NCI-H2029 treated with DMSO at 0.1 percent for 48 hours (cell line): ENCODE data around the gene APRT.
"Not testable (repeated sequence)": the region's sequence is repeated elsewhere in the genome, so short reads cannot be mapped to it uniquely, and the experiment has no call there.

Source experiments
- DNase-seq: peaks from one replicate; lab custom pipeline; 2025; lab: John Stamatoyannopoulos, UW

The APRT gene

DNA sequence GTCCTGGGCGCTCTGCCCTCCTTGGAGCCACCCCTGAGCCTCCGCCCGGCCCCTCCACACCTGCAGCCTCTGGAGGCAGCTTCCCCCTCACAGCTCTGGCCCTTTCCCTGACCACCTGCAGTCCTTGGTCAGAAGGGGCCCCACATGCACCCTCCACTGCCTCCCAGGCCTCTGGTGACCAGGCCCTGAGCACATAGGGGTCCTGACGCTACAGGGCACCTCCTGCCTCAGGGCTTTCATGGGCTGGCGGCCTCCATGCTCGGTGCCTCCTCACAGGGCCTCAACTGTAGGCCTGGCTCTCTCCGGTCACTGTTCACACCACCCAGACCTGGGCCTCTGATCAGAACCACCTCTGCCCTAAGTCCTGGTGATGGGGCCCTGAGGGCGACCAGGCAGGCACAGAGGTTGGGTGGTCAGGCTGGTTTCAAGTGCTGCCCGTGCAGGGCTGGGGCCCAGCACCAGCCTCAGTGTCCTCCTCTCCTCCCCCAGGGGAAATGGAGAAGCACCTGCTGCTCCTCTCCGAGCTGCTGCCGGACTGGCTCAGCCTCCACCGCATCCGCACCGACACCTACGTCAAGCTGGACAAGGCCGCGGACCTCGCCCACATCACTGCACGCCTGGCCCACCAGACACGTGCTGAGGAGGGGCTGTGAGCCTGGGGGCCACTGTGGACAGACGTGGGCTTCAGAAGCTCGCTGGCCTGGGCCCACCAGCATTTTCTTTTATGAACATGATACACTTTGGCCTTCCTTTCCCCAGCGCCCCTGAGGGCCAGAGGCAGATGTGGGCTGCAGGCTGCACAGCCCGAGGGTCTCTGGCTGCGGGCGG lies 3.9 kb downstream of the APRT start:
- no peak for DNase-seq

DNA sequence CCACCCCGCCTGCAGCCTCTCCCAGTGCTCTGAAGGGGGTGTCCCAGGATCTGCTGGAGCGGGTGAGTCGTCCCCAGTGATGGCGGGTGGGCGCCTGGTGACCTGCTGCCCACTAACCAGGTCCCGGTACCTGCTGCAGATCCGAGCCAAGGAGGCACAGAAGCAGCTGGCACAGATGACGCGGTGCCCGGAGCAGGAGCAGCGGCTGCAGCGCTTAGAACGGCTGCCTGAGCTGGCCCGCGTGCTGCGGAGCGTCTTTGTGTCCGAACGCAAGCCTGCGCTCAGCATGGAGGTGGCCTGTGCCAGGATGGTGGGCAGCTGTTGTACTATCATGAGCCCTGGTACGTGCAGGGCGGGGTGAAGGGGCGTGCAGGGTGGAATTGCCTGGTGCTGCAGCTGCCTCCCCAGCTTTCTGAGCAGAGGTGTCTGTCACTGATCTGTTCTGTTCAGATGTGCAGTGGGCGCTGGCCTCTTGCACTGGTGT lies 4.5 kb downstream of the APRT start:
- no peak for DNase-seq

DNA sequence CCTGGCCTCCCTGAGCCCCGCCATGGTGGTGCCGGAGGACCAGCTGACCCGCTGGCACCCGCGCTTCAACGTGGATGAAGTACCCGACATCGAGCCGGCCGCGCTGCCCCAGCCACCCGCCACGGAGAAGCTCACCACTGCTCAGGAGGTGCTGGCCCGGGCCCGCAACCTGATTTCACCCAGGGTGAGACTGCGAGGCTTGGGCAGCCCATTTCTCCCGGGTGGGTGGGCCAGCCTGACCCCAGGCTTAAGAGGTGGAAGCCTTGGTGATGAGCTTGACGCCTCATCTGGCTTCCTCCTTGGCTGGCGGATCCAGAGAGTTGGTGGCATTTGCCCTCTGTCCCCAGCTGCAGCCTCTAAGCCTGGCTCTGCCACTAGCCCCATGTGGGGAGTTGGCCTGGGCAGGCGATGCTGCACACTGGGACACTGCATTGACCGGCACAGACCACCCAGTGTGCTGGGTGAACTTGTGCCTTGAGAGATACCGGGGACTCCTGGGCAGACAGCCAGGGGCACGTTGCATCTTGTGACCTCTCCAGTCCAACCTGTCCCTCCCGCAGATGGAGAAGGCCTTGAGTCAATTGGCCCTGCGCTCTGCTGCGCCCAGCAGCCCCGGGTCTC lies 5.1 kb downstream of the APRT start:
- DNase-seq, result no peak

DNA sequence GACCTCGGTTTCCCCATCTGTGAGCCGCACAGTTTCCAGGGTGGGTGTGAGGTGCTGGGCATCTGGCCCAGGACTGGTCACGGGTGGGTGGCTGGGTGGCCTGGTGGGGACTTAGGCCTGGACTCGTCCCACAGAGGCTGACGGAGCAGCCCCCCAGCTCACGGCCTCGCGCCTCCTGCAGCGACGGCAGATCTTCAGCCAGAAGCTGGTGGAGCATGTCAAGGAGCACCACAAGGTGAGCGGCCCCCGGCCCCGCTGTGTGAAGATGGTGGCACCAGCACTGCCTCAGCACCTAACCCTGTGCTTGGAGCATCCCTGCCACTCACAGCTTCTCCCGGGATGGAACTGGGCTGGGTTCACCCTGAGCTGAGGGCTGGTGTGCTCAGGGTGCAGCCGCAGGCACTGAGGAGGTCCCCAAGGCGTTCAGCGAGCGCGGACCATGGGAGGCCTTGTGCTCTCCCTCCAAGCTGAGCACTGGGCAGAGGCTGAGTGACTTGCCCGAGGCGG lies 5.8 kb downstream of the APRT start:
- no peak for DNase-seq

DNA sequence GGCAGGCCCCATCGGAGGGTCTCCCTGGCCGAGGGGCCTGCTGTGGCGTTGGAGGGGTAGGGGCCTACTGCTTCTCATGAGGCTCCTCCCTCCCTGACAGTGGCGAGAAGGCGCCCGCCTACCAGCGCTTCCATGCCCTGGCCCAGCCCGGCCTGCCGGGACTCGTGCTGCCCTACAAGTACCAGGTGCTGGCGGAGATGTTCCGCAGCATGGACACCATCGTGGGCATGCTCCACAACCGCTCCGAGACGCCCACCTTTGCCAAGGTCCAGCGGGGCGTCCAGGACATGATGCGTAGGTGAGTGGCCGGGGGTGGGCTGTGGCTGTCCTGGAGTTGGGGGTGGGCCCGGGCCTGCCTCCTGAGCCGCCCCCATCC lies 6.4 kb downstream of the APRT start:
- DNase-seq, result no peak

DNA sequence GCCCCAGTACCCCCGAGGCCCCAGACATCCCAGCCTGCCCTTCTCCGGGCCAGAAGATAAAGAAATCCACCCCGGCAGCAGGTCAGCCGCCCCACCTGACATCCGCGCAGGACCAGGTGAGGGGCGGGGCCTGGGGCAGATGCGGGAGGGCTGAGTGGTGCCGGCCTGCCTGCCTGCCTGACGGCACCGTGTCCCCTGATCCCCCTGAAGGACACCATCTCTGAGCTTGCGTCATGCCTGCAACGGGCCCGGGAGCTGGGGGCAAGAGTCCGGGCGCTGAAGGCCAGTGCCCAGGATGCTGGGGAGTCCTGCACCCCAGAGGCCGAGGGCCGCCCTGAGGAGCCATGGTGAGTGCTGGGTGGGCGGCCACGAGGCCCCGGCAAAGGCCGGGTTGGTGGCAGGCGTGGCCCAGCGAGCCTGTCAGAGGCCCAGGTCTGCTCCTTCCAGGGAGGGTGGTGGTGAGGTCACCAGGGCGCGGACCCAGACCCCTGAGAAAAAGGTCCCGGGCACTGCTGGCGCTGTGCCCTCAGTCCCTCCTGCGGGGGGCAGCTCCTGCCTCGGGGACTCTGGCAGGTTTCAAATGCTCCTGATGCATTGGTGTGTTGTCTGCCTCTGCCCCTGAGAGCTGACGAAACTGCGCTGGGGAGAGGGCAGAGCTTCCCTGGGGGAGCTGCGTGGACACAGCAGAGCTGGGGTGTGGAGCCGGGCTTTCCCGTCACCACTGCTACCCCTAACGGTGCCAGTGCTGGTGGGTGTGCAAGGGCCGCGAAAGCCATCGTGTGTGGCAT lies 7.0 kb downstream of the APRT start:
- DNase-seq, result no peak

DNA sequence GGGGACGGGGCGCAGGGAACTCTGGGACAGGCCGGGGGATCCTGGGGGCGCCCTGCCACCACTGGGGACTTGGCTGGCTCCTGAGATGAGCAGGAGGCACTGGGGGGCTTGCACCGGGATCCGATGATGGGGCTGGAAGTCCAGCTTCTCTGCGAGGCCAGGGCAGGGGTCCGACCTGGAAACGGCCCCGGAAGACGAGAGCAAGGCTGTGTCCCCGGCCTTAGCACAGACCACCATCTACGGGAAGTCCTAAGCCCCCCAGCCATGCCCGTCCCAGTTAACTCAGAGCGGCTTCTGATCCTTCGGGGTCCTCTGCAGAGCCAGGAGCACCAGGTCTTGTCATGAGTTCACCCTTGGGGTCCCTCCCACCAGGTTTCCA lies 7.6 kb downstream of the APRT start:
- no peak for DNase-seq

DNA sequence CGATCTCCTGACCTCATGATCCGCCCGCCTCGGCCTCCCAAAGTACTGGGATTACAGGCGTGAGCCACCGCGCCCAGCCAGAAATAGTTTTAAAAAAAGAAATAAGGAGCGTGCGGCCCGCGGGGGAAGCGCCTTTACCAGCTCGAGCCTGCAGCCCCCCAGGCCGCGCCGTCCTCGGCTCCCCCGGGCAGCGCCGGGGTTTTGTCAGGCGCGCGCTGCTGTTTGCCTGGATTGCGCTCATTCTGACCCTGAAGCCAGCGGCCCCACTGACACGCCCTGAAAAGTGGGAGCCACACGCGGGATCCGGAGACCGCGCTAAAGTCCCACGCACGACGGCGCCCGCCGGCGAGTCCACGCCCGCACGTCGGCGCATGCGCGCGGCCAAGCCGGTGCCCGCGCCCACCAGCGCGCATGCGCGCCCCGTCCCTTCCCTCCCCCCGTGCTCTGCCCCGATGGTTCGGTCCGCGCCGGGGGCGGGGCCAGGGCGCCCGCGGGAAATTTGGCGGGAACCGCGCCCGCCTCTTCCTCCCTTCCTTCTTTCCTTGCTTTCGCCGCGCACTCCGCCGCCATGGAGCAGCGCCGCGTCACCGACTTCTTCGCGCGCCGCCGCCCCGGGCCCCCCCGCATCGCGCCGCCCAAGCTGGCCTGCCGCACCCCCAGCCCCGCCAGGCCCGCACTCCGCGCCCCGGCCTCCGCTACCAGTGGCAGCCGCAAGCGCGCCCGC lies 8.3 kb downstream of the APRT start, which contains the start of gene CDT1:
Gene CDT1 (plus strand): TSS at position 526 of the 724 bp plus-strand sequence. CDS start 43 bp downstream, at position 569.
- DNase-seq, result no peak

DNA sequence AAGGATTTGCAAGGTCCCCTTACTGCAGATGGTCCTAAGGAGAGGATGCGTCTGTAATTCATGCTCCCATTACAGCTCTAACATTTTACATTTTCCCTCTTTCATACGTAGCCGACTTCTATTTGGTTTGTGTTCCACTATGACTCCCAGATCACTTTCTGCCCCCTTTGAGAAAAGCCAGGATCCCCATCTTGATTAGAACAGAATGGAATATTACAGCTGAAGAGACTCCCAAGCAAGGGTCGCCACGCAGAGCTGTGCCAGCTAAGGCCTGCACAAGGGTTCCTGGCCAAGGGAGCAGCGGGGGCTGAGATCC lies 11.5 kb downstream of the APRT start:
- no peak for DNase-seq

DNA sequence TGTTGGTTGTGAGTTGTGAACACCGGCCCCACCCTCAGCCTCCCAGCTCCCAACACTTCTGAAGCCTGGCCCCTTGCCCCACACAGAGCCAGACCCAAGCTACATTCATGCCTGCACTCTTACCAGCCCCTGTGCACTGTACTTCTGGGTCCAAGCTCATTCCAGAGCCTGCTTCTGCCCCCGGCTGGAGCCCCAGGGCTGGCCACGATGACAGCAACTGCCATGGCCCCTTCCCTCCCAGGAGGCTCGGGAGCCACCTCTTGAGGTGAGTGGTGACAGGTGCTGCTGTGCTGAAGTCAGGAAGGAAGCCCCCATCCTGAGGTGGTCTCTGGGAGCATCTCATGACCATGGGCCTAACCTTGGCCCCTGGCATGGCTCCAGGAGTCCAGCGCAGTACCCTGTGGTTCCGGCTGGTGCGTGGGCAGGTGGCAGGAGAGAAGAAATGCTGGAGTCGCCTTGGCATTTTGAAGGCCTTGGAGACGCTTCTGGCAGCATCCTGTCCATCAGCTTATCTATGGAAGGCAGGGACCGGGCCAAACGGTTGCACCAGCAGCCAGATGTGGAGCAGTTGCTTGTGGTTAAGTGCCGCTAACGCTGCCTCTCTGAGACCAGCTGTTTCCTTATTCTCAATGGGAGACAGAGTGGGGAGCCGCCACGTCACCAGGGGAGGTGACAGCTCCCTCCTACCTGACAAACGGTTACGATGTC lies 12.0 kb downstream of the APRT start:
- DNase-seq, result no peak

DNA sequence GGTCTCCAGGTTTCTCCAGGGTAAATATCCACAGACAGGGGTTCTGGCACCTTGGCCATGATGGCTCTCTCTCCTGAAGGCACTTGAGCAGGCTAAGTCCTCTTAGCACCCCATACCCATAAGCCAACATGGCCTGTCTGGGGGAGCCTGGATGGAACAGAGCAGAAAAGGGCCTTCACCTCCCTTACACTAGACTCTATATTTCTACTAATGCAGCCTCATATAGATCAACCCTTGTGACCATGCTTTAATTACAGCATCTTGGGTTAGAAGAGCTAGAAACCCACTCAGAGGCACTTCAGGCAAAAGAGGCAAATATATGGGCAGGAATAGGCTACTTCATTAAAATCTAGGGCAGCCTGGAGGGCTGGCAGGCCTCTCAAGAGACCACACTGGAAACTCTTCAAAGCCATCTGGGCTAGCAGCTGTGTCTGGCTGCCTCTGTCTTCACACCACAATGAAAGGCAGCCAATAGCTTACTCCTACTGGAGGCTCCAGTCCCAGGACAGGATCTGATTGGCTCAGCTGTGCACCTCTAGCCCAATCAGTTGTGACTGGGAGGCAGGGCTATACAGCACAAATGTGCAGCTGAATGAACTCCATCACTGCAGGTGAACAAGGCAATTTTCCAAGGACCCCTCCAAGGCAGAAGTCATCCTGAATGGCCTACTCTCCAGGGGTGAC lies 12.8 kb downstream of the APRT start:
- DNase-seq, result no peak

DNA sequence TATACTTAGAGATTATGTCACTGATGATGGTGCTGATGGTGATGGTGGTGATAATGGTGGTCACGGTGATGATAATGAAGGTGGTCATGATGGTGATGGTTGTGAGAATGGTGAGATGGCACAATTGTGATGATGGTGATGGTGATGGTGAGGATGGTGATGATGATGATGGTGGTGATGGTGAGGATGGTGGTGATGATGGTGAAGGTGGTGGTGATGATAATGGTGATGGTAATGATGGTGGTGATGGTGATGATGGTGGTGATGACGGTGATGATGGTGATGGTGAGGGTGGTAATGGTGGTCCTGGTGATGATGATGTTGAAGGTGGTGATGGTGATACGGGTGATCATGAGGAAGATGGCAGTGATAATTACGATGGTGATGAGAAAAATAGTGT lies 13.7 kb downstream of the APRT start:
- no peak for DNase-seq

DNA sequence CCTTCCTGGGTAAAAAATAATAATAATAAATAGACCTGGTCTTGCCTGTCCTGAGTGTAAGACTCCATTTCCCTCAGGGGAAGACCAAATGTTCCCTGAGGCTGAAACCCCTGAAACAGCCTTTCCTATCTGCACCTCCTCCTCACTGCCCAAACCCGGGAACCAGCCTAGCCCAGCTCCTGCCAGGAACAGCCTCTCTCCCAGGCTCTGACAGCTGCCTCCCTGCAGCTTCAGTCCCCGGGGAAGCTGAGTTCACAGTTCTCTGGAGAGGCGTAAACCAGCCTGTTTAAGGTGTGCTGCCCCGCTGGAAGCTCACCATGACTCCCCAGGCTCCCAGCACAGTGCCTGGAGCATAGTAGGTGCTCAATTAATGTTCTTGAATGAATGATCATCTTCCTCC lies 15.4 kb downstream of the APRT start:
- DNase-seq, result no peak

DNA sequence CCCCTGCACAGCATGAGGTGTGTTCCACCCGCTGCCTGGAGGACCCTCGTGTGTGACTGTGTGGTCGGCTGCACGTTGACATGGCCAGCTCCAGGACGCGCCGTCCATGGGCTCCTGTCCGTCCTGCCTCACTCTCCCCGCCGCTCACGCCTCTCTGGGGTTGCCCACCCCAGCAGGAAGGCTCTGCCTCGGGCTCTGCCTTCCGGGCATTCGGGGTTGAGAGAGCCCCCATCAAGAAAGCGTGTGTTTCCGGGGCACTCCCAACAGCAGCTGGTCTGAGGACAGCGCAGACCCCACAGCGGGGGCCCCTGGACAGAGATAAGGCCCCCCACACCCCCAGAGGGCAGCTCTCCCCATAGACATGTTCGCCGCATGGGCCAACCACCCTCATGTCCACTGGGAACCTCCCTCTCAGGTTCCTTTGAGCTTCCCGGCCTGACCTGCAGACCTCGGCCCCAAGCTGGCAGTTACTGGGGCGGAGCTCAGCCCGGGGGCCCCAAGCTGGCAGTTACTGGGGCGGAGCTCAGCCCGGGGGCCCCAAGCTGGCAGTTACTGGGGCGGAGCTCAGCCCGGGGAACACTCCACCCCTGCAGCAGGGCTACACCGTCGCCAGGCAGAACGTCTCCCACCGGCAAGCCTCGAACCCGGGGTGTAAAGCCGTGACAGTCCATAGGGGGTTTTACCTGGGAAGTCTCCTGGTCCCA lies 18.3 kb downstream of the APRT start:
- DNase-seq, result no peak

DNA sequence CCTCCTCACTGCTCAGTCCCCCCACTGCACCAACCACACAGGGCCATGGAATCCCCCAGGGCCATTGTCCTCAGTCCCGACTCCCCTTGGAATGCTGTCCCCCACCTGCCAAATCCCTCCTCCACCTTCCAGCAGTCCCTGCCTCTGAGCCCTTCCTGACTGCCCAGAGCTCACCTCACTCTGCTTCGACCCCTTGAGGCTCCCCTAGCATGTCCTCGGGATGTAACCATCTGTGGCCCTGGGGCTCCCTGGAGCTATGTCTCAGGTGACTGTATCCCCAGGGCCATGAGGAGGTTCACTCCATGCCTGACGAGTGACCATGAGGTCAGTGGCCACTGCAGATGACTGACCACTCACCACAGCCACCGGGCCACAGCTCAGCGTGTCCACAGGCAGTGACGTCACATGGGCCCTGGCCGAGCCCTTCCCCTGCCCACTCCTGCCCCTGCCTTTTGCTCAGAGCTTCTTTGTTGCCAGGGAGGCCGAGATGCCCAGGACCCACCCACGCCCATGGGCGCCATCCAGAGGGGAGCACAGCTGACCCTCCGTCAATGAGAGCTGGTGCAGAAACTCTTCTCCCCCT lies 19.0 kb downstream of the APRT start:
- DNase-seq, result no peak

DNA sequence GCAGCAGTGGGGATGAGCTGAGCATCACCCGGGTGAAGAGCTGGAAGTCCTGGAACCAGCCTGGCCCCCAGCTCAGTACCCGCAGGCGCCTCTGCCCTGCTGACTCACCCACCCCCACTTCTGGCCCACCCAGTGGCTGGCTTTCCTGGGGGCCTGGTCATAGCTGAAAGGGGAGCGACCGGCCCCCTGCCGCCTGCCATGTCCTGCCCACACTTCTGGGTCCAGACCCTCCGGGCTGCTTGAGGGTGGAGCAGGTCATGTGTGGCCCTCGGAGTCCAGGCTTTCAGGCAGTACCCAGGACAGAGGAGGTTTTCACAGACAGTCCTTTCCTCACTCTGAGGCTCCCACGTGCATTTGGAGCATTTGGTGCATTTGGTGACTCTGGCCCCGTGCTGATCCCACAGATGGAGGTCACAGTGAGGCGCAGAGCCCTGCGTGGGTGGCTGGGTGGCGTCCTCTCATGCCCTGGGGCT lies 19.6 kb downstream of the APRT start:
- no peak for DNase-seq

DNA sequence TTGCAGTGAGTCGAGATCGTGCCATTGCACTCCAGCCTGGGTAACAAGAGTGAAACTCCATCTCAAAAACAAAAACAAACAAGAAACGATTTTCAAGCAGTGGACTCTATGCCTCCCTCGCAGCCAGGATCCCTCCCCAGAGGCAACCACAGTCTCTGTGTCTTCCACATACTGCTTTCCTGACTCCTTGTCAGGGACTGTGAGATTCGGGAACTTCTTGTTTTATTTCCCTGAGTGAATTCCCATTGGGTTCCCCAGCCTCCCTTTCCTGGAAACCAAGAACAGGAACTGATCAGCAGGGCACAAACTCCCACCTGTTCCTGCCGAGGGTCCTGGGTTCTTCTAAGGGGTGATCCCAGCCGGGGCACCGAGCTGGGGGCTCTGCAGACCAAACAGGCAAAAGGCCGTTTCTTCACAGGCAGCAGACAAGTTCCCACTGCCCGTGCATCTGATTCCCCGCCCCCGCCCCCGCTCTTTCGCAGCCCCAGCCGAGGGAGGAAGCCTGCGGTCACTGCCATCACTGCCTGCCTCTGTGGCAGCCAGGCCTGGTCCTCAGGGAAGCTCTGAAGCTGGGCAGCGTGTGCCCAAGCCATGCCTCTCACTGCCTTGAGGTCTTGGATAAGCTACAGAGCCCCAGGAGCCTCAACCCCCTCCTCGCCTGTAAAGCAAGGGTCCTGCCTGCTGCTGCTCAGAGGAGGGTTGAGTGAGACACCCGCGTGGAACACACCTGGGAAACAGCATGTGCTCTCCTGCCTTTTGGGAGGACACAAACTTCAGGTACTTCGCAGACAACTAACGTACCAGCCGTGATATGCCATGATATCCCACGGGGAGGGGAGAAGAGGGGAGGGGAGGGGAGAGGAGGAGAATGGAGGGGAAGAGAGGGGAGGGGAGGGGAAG lies 21.2 kb downstream of the APRT start:
- no peak for DNase-seq

DNA sequence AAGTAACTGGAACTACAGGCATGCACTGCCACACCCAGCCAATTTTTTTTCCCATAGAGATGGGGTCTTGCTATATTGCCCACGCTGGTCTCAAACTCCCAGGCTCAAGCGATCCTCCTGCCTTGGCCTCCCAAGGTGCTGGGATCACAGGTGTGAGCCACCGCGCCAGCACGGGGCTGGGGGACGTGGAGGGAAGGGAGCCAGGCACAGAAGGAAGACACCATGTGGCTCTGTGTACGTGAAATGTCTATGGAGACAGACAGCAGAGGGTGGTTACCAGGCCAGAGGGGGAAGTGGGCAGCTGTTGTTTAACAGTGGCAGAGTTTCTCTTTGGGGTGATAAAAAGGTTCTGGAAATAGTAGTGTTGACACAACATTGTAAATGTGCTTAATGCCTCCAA lies 22.1 kb downstream of the APRT start:
- no peak for DNase-seq

DNA sequence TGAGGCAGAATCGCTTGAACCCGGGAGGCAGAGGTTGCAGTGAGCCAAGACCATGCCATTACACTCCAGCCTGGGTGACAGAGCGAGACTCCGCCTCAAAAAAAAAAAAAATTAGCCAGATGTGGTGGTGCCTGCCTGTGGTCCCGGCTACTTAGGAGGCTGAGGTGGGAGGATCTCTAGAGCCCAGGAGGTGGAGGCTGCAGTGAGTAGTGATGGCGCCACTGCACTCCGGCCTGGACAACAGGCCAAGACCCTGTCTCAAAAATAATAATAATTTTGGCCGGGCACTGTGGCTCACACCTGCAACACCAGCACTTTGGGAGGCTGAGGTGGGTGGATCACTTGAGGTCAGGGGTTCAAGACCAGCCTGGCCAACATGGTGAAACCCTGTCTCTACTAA lies 23.0 kb downstream of the APRT start:
- DNase-seq, result not testable (repeated sequence)
